Activated gamma-delta T cell treated with anti-CD3 and anti-CD28 coated beads, Interleukin-2, amount 50 U/mL, for 16 hours (primary cell): ENCODE measurements around the gene METTL23.

ENCODE experiments used
- DNase-seq: peaks from one replicate; pipeline ENCODE4 v3.0.0-alpha.2; 2020; ENCODE audit warnings: low read depth

The METTL23 gene

DNA sequence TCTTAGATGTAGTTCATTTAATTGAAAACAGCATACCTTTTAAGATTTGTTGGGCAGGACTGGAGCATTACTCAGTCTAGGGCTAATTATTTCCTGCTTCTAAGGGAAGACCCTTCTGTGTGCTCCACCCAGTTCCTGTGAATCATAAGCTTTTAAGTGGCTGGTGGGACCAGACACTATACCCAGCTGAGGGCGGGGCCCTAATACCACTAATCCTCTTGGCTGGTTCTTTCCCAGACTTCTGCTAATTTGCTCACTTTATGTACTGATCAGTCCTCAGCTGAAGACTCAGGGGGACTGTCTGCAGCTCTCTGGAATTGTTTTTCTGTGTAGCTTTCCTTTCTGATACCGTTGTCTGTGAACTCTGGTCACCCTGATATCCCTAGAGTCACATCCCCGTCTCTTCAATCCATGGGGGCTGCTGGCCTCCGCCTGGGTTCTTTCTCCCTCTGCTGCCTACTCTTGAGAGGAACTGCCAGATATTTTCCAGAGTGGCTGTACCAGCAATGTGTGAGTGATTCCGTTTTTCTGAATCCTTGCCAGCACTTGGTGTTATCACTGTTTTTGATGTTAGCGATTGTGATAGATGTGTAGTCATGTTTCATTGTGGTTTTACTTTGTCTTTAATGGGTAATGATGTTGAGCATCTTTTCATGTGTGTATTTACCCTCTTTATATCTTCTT, 46.3 kb downstream of the METTL23 start:
- DNase-seq: peak; percentile 14

DNA sequence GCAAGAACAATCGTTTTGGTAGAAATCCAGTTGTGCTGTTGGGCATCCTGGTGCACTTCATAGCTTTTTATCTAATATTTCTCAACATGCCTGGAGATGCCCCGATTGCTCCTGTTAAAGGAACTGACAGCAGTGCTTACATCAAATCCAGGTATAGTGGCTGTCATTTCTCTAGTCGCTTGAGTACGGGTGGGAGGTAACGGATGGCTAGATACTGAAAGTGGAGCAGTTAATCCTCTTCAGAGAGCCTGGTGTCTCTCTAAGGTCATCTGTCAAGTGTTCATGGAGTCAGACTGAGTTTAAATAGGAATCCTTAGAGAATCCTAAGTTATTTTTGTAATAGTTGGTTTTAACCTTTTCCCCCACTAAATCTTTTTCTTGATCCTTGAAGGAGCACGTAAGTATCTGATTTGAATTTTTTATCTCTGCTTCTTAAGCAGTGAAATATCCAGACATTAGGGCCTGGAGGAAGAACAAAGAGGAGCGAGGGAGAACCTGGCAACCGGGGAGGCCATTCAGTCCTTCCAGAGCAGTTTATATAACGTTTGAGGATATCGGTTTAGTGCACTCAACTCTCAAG, 48.5 kb downstream of the METTL23 start:
- DNase-seq: no peak

DNA sequence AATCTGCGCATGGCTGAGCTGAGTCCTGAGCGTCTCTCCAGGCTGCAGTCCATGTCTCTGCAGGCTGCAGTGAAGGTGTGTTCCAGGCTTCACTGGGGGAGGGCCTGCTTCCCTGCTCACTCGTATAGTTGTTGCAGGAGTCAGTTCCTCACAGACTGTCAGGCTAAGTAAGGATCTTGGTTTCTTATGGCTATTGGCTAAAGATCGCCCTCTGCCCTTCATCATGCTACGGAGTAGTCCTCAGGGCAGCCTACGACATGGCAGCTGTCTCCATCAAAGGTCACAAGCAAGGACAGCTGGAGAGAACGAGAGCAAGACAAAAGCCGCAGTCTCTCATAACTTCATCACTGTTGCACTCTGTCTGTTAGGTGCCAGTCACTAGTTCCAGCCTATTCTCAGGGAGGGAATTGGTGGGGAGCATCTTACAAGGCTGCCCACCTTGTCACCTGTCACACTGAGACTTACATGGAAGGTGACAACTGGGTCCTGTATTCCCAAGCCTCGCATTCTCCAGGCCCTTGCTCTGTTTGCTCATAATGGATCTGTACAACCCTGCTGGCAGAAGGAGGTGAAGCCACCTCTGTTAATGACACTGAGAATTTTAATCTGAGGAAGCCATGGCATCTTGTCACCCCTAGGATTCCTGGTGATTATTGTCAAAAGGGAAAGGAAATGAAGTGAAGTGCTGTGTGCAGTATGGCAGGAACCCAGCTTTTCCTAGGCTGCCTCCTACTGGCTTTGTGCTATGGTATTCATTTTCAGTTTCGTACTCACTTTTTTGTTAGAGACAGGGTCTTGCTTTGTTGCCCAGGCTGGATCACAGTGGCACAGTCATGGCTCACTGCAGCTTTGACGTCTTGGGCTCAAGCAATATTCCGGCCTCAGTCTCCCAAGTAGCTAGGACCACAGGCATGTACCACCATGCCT, 54.7 kb downstream of the METTL23 start:
- no peak for DNase-seq

DNA sequence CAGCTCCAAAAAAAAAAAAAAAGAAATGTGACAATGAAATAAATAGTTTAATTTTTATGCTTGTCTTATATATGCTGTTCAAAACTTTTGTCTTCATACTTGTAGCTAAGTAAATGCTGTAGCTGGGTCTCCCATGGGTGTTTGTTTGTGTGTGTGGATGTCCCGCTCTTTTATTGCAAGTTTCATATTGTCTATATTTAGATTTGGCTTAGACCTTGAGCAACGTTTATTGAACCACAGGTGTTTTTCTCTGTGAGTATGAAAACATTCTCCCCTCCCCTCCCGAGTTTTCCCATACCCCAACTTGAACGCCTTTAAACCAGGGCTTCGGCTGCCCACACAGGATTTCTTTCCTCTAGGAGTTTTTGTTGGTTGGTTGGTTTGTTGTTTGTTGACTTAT, 56.5 kb downstream of the METTL23 start:
- DNase-seq: no peak
